SK-N-SH (cell line): ENCODE results near the gene EXOC7. TPM values are rescaled to one million over a fixed set of nuclear protein-coding genes. Genes with fewer than 3 reads are reported as not detected.

ENCODE experiments used
- CTCF ChIA-PET: fragments of 300-600, 350-600 bp; formaldehyde crosslinking; extraction: SDS; loops from one replicate; lab custom pipeline; 2021; lab: Yijun Ruan, JAX
- POLR2A ChIA-PET: fragments of 350-600 bp; sonication (Branson Sonifier 250); formaldehyde crosslinking; extraction: SDS; loops from one replicate; lab custom pipeline; 2020; ENCODE audit warnings: antibody characterized with exemption, inconsistent platforms; lab: Yijun Ruan, JAX
- DNase-seq: peaks from one replicate; pipeline ENCODE4 v3.0.0; 2012
- H2AFZ ChIP-seq: fragments of 200-600 bp; sonication (generic); 2 replicates; pipeline ENCODE4 v1.8.1; 2016; ENCODE audit warnings: antibody characterized with exemption, mild to moderate bottlenecking, low read depth
- H3F3A ChIP-seq: fragments of 200-600 bp; sonication (generic); replicated peaks from 2 replicates; pipeline ENCODE3; 2016; ENCODE audit warnings: antibody characterized with exemption, mild to moderate bottlenecking; ENCODE audit not compliant: insufficient read depth
- H3K27ac ChIP-seq, 2 experiments: fragments of 200-500 bp in 1 of 2; fragments of 200-600 bp in 1 of 2; sonication (Bioruptor generic) in 1 of 2; sonication (generic), shearing (Covaris generic) in 1 of 2; 2 replicates each; pipeline versions ENCODE4 v1.5.1 to v1.6.1; 2014 to 2016; ENCODE audit warnings: low read depth in 2 of 2, inconsistent platforms in 1 of 2, low read length in 1 of 2, mild to moderate bottlenecking in 1 of 2, mixed read lengths in 1 of 2
- H3K27me3 ChIP-seq: fragments of 200-600 bp; sonication (generic), shearing (Covaris generic); 2 replicates; pipeline ENCODE4 v1.6.1; 2016; ENCODE audit warnings: mixed run types; ENCODE audit not compliant: insufficient read depth
- H3K36me3 ChIP-seq, 2 experiments: fragments of 200-500 bp in 1 of 2; fragments of 200-600 bp in 1 of 2; sonication (Bioruptor generic) in 1 of 2; sonication (generic) in 1 of 2; replicated peaks in 1 of 2; 2 replicates each; pipeline versions ENCODE3 to v1.5.1; 2014 to 2016; ENCODE audit warnings: low read length in 1 of 2, mild to moderate bottlenecking in 1 of 2; ENCODE audit not compliant: insufficient read depth in 2 of 2, control insufficient read depth in 1 of 2
- H3K4me1 ChIP-seq, 2 experiments: fragments of 200-500 bp in 1 of 2; fragments of 200-600 bp in 1 of 2; sonication (Bioruptor generic) in 1 of 2; sonication (generic), shearing (Covaris generic) in 1 of 2; 2 replicates each; pipeline versions ENCODE4 v1.5.1 to v1.6.1; 2014 to 2016; ENCODE audit warnings: low read depth in 1 of 2, low read length in 1 of 2, mixed run types in 1 of 2; ENCODE audit not compliant: insufficient read depth in 2 of 2, control insufficient read depth in 1 of 2
- H3K4me2 ChIP-seq: fragments of 200-600 bp; sonication (generic), shearing (Covaris generic); 2 replicates; pipeline ENCODE4 v1.6.1; 2017; ENCODE audit warnings: mixed run types
- H3K4me3 ChIP-seq, 2 experiments: fragments of 200-500 bp in 1 of 2; fragments of 200-600 bp in 1 of 2; sonication (Bioruptor generic) in 1 of 2; sonication (generic), shearing (Covaris generic) in 1 of 2; 2 replicates each; pipeline versions ENCODE4 v1.5.1 to v1.8.1; 2014 to 2016; ENCODE audit warnings: low read depth in 2 of 2, inconsistent platforms in 1 of 2, low read length in 1 of 2, mild to moderate bottlenecking in 1 of 2, mixed read lengths in 1 of 2, moderate library complexity in 1 of 2
- H3K79me2 ChIP-seq: fragments of 200-600 bp; sonication (generic); 2 replicates; pipeline ENCODE4 v1.8.1; 2017; ENCODE audit warnings: mild to moderate bottlenecking; ENCODE audit not compliant: insufficient read depth
- H3K9ac ChIP-seq: fragments of 200-600 bp; sonication (generic); 2 replicates; pipeline ENCODE4 v1.6.1; 2017; ENCODE audit warnings: mixed run types
- H3K9me2 ChIP-seq: fragments of 200-600 bp; sonication (generic); 2 replicates; pipeline ENCODE4 v1.6.1; 2017; ENCODE audit warnings: mixed run types
- H3K9me3 ChIP-seq: fragments of 200-600 bp; sonication (generic); 2 replicates; pipeline ENCODE4 v1.6.1; 2017; ENCODE audit warnings: mixed run types, mild to moderate bottlenecking, moderate library complexity
- H4K20me1 ChIP-seq: fragments of 200-600 bp; sonication (generic); 2 replicates; pipeline ENCODE4 v1.6.1; 2017; ENCODE audit warnings: mild to moderate bottlenecking, mixed run types; ENCODE audit not compliant: insufficient read depth
- ELF1 ChIP-seq: IDR thresholded peaks from 2 replicates; pipeline ENCODE4 v1.4.0; 2012
- EP300 ChIP-seq, 2 experiments: IDR thresholded peaks; 2 replicates each; pipeline versions ENCODE4 v1.4.0 to v1.6.1; 2012; ENCODE audit warnings: borderline replicate concordance in 1 of 2, low read depth in 1 of 2, low read length in 1 of 2
- EZH2phosphoT487 ChIP-seq: fragments of 200-600 bp; sonication (generic); IDR thresholded peaks from 2 replicates; pipeline ENCODE4 v1.6.1; 2017; ENCODE audit warnings: low read depth, mixed run types, mild to moderate bottlenecking, antibody characterized with exemption, moderate library complexity, borderline replicate concordance
- RAD21 ChIP-seq: IDR thresholded peaks from 2 replicates; pipeline ENCODE4 v1.6.1; 2012; ENCODE audit warnings: mild to moderate bottlenecking, low read length
- RCOR1 ChIP-seq: fragments of 150-350 bp; IDR thresholded peaks from 2 replicates; pipeline ENCODE4 v1.6.1; 2017; ENCODE audit warnings: antibody characterized with exemption, low read length
- TAF1 ChIP-seq: IDR thresholded peaks from 2 replicates; pipeline ENCODE4 v1.6.1; 2012; ENCODE audit warnings: low read depth, mild to moderate bottlenecking, low read length, moderate library complexity, borderline replicate concordance
- WGBS: methylation state at CpG from one replicate; pipeline ENCODE4 v1.1.6; 2017; ENCODE audit warnings: low lambda C conversion rate; 5-methylcytosine and 5-hydroxymethylcytosine counted together
- polyA plus RNA-seq, 3 experiments: library from polyadenylated mRNA; depleted of rRNA; stranded (reverse); fragments of >200 nt; gene quantifications; 2 replicates each; pipeline ENCODE4 v1.2.3, GENCODE V29; 2012
- TF ChIP-seq, protein P1 (sequence below): IDR thresholded peaks from 2 replicates; pipeline ENCODE4 v1.4.0; 2012; ENCODE audit warnings: low read depth, borderline replicate concordance
- TF ChIP-seq, protein P2 (sequence below): fragments of 200-600 bp; sonication (generic); IDR thresholded peaks from 2 replicates; pipeline ENCODE4 v1.6.1; 2017; ENCODE audit warnings: antibody characterized with exemption, mild to moderate bottlenecking, moderate library complexity
- TF ChIP-seq, protein P3 (sequence below): IDR thresholded peaks from 2 replicates; pipeline ENCODE4 v1.6.1; 2012; ENCODE audit warnings: mild to moderate bottlenecking, low read depth, low read length, moderate library complexity

EXOC7 gene
- polyA plus RNA-seq, 1 of the 3 experiments (the other 2 are of a cell fraction), result 129 TPM

DNA sequence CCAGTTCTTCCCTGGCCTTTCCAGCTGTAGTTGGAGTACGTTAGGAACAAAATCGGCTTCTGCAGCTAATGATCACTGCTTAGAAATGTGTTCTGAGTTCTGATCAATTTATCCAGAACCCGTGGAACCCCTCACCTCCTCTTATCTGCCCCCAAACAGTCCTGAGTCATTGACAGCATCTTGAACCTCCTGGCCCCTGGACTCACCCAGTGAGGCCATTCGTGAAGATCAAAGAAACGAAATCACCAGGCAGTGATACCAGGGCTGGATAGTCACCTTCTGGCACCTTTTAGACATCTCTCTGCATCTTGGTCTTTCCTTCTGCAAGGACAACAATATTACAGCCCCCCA, 17.0 kb upstream of the EXOC7 start (continued):
- TF ChIP-seq, protein P1, sequence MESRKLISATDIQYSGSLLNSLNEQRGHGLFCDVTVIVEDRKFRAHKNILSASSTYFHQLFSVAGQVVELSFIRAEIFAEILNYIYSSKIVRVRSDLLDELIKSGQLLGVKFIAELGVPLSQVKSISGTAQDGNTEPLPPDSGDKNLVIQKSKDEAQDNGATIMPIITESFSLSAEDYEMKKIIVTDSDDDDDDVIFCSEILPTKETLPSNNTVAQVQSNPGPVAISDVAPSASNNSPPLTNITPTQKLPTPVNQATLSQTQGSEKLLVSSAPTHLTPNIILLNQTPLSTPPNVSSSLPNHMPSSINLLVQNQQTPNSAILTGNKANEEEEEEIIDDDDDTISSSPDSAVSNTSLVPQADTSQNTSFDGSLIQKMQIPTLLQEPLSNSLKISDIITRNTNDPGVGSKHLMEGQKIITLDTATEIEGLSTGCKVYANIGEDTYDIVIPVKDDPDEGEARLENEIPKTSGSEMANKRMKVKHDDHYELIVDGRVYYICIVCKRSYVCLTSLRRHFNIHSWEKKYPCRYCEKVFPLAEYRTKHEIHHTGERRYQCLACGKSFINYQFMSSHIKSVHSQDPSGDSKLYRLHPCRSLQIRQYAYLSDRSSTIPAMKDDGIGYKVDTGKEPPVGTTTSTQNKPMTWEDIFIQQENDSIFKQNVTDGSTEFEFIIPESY, result no peak
- TF ChIP-seq RAD21, result no peak
- no peak for TF ChIP-seq EZH2phosphoT487
- no peak for TF ChIP-seq EP300 (IDR thresholded peaks at IDR 0.05; ENCODE audit: borderline replicate concordance in 1 of 2, low read depth in 1 of 2, low read length in 1 of 2)
- no peak for TF ChIP-seq RCOR1
- TF ChIP-seq ELF1, result no peak
- TF ChIP-seq TAF1, result no peak
- TF ChIP-seq, protein P2, sequence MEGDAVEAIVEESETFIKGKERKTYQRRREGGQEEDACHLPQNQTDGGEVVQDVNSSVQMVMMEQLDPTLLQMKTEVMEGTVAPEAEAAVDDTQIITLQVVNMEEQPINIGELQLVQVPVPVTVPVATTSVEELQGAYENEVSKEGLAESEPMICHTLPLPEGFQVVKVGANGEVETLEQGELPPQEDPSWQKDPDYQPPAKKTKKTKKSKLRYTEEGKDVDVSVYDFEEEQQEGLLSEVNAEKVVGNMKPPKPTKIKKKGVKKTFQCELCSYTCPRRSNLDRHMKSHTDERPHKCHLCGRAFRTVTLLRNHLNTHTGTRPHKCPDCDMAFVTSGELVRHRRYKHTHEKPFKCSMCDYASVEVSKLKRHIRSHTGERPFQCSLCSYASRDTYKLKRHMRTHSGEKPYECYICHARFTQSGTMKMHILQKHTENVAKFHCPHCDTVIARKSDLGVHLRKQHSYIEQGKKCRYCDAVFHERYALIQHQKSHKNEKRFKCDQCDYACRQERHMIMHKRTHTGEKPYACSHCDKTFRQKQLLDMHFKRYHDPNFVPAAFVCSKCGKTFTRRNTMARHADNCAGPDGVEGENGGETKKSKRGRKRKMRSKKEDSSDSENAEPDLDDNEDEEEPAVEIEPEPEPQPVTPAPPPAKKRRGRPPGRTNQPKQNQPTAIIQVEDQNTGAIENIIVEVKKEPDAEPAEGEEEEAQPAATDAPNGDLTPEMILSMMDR, result no peak
- TF ChIP-seq, all 33 proteins: peak for 0

DNA sequence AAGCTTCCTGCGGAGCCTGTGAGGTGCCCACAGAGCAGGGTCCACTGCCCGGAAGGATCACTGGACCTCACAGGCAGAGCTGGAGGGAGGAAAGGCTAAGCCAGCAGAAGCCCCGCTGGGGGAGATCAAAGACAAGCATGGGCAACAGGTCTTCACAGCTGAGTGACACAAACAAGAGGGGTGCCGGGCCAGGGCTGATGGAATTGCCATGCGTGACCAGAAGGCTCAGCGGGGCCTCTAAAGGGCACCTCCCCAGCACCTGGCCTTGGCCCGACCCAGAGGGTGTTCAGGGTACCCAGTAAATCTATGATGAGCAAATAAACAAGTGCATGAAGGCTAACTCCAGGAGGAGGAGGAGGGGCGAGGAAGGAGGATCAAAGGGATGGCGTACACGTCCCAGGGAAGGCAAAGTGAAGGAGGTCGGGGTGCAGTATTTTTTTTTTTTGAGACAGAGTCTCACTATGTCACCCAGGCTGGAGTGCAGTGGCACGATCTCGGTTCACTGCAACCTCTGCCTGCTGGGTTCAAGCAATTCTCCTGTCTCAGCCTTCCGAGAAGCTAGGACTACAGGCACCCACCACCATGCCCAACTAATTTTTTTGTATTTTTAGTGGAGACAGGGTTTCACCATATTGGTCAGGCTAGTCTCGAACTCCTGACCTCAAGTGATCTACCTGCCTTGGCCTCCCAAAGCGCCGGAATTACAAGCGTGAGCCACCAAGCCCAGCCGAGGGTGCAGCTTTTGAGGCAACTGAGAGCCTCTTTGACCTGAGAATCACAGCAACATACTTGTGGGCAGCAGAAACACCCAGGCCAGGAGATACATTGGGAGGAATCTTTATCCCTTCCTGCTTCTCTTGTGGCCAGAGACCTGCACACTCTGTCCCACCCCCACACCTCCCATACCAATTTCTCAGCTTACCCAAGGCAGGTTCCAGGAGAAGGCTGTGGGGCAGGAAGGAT, 16.1 kb upstream of the EXOC7 start:
- WGBS, result 82% methylated on average over 19 of the region's 19 CpGs
- Histone ChIP-seq H3K9me3 (no peaks in the 10 kb centered on the region), H3K27ac (no peak overlapping the region), H3K9ac (no peak overlapping the region), H3F3A (no peaks in the 10 kb centered on the region), H3K4me3 (no peak overlapping the region), H4K20me1 (no peaks in the 10 kb centered on the region), H3K4me2 (no peak overlapping the region), H3K79me2 (no peaks in the 10 kb centered on the region), H3K9me2 (no peaks in the 10 kb centered on the region), H3K4me1 (no peaks in the 10 kb centered on the region; a peak in 1 of 4 replicates), H3K27me3 (no peaks in the 10 kb centered on the region), H3K36me3 (no peaks in the 10 kb centered on the region), H2AFZ (no peak overlapping the region)
- ChIA-PET CTCF (interaction anchor here (0.6 to 18.8 kb wide), 20 partner anchors 11 to 338 kb away, joined by 3 to 332 read pairs (median 7); partner anchors contain the start of genes EXOC7 and FOXJ1), POLR2A (no interaction called here)
- DNase-seq, result no peak
- TF ChIP-seq, protein P3, sequence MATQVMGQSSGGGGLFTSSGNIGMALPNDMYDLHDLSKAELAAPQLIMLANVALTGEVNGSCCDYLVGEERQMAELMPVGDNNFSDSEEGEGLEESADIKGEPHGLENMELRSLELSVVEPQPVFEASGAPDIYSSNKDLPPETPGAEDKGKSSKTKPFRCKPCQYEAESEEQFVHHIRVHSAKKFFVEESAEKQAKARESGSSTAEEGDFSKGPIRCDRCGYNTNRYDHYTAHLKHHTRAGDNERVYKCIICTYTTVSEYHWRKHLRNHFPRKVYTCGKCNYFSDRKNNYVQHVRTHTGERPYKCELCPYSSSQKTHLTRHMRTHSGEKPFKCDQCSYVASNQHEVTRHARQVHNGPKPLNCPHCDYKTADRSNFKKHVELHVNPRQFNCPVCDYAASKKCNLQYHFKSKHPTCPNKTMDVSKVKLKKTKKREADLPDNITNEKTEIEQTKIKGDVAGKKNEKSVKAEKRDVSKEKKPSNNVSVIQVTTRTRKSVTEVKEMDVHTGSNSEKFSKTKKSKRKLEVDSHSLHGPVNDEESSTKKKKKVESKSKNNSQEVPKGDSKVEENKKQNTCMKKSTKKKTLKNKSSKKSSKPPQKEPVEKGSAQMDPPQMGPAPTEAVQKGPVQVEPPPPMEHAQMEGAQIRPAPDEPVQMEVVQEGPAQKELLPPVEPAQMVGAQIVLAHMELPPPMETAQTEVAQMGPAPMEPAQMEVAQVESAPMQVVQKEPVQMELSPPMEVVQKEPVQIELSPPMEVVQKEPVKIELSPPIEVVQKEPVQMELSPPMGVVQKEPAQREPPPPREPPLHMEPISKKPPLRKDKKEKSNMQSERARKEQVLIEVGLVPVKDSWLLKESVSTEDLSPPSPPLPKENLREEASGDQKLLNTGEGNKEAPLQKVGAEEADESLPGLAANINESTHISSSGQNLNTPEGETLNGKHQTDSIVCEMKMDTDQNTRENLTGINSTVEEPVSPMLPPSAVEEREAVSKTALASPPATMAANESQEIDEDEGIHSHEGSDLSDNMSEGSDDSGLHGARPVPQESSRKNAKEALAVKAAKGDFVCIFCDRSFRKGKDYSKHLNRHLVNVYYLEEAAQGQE, result no peak
